GM21737 (cell line): ENCODE data around the gene PTPRM.

ENCODE experiments used
- ATAC-seq: cut with Tn5 transposase; IDR thresholded peaks from one replicate; pipeline ENCODE4 v1.9.1; 2021; ENCODE audit warnings: mild to moderate bottlenecking, moderate library complexity; ENCODE audit not compliant: unreplicated experiment

The PTPRM gene

DNA sequence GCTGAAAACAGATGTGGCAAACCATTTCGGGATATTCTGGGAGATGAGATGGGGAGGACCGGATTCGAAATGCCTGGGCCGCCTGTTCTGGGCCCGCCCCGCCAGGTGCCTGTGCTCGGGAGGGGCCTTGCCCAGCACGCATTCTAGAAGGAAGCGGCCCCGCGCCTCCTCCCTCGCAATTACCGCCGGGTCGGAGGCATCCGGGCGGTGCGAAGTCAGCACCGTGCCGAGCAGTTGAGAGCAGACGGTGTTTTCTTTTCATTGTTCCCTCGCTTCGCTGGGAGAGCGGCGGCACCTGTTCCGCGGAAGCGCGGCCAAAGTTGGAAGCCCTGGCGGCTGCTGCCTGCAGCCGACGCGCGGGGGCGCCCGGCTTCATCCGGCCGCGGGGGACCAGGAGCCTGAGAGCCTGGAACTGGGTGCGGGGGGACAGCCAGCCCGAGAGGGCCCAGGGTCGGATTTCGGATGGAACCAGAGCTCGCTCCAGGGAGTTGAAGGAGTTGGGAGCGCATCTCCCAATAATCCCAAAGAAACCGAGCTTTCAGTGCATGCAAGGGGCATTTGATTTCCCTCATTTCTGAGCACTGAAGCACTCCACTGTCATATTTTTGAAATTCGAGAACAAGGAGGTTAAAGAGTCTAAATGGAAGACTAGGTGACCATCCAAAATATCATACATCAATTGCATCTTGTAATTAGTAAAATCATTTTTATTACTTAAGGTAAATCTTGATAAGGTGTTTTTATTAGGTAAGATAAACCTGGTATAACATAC is 800.3 kb downstream of the PTPRM start:
- no peak for ATAC-seq

DNA sequence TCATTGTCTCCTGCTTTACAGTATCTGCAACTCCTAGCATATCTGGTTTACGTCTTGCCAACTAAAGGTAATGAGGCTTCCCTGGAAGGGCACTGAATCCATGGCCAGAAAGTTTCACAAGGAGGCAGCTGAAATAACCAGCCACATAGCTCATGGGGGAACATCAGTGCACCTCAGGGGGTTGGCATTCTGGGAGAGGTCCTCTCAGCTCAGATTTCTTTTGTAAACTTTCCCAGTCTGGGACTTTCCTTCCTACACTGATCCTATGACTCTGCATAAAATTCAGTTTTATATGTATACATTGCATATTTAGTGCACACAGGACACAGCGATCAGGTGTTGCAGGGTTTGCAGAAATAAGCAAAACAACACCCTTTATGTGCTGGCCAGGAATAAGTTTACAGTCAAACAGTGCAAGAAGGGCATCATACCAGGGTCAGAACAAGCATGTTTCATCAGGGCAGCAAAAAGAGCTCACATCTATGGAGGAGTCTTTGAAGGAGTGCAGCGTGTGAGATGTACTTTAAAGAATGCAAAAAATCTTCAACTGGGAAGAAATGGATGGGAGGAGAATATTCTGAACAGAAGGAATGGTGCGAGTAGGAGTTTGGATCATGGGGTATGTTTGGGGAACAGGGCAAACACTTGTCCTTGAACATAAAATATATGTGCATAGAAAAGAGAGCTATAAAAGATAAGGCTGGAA is 801.5 kb downstream of the PTPRM start:
- no peak for ATAC-seq

DNA sequence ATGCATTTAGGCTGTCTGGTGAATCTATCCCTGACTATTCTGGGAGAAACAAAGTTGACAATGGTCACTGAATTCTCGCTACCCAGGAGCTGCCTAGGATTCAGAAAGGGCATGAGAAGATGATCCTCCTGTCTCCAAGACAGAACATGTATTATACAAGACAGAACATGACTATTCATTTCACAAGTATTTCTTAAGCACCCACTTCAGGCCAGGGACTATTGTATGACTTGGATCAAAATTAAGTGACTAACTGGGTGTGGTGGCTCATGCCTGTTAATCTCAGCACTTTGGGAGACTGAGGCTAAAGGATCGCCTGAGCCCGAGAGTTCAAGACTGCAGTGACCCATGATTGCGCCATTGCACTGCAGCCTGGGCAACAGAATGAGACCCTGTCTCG is 806.4 kb downstream of the PTPRM start:
- no peak for ATAC-seq

DNA sequence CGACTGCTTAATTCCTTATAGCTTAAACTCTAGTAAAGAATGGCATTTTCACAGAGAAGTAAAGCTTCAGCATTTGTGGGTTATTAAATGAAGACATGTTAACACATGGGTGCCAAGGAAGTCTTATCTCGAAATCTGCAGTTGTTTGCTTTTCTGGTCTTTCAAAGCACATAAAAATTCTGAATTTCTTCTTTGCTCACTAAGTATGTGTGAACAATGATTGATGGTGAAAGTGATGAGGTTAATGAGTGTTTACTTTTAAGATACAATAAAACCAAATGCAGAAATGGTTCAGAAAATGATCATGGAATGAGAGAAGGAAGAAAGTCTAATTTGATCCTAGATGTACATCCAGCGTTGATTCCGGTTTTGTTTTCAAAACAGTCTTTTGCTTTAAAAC is 807.6 kb downstream of the PTPRM start:
- no peak for ATAC-seq

DNA sequence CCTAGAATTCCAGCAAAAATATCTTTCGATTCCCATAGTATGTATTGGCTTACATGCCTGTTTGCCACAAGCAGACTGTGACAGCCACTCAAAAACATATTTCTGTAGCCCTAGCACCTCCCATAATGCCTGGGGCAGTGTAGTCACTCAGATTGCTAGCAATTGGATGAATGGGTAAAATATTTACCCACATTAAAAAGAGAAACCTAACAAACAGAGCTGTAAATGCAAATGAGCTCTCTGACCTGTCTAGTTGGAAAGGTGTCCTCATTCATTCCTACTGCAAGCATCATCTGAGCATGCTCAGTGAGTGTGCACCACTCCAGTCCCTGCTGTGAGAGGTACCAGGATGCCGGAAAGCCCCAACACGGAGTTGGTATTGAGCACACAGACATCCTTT is 808.1 kb downstream of the PTPRM start:
- no peak for ATAC-seq

DNA sequence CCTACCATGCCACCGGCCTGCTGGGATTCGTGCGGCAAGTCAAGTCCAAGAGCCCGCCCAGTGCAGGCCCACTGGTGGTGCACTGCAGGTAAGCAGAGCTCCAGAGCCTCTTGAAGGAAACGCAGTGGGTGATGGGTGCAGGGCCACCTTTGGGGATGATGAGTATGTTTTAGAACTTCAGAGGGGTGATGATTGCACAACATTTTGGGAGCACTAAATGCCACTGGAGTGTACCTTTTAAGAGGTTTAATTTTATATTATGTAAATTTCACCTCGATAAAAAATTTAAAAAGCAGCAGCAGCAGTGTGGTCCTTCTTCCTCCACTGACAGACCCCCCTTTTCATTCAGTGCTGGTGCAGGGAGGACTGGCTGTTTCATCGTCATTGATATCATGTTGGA is 809.0 kb downstream of the PTPRM start:
- ATAC-seq = no peak

DNA sequence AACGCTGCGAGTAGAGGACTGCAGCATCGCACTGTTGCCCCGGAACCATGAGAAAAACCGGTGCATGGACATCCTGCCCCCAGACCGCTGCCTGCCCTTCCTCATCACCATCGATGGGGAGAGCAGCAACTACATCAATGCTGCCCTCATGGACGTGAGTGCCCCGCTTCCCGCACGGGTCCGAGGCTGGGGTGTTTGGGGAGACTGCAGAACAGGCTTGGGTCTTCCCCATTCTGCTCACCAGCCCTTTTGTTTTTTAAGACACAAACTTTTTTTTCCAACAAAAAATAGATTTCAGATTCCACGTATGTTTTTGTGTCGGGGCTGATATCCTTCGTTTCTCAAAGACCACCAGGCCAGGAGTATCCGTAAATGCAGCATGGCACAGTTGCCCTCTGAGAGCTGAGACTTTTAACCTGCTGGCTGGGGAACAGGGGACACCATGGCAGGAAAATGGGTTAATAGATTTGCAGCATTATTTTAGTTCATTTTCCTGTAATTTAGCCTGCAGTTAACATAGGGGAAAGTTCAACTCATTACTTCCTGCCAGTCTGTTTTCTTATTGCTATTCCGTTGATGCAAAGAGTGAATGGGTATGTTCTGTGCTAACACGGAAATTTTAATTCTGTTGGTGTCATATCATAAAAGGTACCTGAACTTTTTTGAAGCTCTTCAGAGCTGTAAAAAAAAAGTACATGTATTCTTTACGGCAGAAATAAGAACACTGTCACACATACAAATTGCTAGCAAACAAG is 812.2 kb downstream of the PTPRM start:
- ATAC-seq = no peak

DNA sequence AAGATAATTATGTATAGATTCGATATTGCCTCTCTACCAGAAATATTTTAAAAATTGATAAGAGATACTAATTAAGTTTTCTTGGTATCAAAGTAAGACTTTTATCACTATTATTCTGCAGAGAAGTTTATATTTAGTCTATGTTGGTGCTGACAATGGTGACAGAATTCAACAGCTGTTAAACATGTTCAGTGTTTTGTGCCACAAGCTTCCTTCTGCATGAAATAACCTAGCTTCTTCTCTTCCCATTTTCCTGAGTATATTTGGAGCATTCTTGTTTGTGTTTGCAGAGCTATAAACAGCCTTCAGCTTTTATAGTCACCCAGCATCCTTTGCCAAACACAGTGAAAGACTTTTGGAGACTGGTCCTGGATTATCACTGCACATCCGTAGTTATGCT is 812.9 kb downstream of the PTPRM start:
- ATAC-seq = no peak

DNA sequence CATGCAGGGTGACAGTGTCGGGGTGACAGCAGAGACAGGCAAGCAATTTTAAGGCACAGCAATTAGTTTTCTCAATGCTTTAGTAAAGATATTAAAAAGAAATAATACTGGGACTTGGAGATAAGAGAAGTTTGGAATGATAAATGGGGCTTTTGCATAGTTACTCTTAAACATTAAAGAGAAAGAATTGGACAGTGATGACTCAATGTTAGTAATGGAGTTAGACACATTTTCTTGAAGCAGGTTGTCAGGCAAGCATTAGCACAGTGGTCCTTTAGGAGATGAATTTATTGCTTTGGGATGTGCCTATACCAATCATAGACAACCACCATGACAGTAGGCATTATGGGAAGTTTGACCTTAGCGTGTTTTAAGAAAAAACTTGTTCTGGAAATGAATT is 813.8 kb downstream of the PTPRM start:
- no peak for ATAC-seq

DNA sequence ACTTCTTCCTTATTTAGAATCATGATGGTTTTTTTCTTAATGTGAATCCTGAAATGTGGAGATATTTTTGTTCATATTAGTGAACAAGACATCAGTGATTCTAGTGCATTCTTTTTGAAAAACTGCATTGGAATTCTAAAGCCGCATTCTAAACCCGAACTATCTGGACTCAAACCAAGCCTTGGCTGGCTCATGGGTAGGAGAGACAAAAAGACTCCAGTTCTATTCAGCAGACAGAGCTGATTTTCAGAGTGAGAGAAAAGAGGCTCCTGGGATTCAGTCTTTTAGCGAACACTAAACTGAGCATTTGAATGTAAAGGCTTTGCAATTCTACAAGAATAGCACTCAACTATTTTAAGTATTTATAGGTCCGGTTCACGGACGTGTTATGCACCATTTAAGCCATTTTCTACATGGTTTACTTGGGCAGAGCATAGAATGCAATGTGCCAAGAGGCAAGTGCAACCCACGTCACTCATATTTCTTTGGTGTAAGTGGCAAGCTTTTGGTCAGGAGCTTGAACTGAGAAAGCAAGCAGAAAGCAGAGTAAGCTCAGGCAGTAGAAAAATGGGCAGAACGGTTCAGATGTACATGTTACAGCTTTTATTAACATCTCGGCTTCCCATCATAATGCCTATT is 814.8 kb downstream of the PTPRM start:
- no peak for ATAC-seq

DNA sequence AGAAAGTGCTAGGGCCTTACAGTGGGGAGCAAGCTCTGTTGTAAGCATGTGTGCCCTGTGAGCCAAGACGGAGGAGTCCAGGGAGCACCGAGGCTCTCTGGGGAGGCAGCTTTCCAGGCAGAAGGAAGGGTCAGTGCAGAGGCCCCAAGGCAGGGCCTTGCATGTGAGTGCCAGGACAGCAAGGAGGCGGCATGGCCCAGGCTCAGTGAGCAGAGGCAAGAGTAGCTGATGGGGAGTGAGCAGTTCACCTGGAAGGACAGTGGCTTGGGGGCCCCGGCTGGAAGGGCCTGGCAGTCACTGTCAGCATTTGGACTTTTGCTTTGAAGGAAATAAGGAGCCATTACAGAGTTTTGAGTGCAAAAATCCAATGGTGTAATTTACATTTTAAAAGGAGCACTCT is 818.3 kb downstream of the PTPRM start:
- ATAC-seq = no peak

DNA sequence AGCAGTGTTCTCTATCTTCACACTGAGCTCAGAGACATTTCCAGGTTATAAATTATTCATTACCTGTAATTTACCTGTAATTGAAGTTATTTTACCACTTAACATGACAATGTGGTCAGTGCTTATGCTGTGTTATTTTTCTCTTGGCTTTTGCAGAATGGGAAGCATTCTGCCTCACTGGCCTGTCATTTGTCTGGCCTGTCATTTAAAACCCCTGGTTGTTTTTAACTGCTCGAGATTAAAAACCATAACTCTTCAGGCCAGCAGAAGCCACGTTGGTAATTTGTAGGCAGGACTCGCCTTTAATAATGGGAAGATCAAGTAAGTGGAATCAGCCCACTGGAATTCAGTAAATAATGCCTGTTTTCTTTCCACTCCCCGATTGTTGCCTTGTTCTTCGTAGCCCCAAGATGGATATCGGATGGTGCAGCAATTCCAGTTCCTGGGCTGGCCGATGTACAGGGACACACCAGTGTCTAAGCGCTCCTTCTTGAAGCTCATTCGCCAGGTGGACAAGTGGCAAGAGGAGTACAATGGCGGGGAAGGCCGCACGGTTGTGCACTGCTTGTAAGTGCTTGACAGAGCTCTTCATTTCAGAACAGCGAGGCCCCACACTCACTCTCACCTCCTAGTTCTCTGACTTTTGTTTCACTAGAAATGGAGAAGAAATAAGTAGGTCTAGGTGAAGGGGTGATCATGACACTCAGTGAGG is 819.7 kb downstream of the PTPRM start:
- ATAC-seq = no peak

DNA sequence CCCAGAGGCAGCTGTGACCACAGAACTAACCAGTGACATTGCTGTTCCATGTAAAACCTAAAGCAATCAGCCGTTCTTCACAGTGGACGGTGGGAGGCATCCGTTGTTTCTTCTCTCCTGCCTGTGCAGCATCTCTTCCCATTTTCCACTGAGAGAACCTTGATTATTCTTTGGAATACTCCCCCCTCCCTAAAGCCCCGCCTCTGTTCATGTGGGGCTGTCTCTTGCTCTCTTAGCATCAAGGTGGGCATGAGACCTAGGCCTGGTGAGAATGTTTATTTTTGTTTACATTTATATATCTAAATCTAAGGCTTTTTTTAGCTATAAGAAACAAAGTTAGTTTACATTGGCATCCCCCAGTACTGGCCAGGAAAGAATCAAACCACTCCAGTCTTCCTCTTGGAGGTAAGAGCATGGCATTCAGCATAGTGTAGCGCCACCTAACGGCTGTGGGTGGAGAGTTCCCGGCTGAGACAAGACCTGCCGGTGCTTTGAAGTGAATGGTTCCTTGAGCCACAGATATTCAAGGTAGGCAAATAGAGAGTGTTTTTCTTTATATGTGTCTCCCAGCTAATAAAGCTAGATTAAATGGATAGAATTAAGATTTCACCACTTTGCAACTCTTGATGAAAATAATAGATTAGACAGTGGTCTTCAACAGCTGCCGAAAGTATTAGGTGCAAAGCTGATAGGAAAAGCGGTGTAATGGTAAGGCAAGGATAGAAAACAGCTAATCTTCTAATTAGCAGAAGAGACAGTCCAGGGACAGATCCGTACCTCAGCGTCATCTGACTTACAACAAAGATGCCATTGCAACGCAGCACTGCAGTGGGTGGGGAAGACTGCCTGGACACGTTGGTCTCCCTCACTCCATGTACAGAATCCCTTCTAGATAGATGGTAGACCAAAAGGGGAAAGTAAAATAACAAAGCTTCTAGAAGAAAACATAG is 822.5 kb downstream of the PTPRM start:
- no peak for ATAC-seq

DNA sequence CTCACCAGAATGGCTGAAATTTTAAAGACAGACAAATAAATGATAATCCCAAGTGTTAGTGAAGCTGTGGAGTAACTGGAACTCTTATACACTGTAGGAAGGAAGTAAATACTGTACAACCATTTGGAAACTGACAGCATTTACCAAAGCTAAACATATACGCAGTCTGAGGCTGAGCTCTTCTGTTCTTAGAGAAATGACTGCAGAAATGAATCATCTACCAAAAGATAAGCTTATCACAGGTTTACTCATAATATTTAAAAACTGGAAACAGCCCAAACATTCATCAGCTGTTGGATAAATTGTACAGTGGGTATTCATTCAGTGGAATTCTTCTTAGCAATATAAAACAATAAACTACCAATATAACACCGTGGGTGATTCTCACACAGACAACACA is 824.0 kb downstream of the PTPRM start:
- no peak for ATAC-seq

DNA sequence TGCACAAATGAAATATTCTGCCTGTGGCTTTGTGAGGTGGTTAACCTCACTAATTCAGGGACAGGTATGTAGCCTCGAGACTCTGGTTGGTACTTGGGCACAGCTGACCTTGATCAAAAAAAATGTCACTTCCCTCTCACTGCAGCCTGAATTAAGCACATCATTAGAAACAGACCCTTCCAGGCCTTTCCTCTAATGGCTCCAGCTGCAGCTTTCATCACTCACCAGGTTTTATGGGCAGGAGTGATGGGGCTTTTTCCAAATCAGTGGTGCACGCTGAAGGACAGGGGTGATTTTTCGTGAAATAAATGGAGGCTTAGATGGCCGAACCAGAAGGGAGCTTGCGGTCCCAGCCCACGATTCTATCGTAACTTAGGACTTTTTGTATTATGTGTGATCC is 829.1 kb downstream of the PTPRM start:
- no peak for ATAC-seq

DNA sequence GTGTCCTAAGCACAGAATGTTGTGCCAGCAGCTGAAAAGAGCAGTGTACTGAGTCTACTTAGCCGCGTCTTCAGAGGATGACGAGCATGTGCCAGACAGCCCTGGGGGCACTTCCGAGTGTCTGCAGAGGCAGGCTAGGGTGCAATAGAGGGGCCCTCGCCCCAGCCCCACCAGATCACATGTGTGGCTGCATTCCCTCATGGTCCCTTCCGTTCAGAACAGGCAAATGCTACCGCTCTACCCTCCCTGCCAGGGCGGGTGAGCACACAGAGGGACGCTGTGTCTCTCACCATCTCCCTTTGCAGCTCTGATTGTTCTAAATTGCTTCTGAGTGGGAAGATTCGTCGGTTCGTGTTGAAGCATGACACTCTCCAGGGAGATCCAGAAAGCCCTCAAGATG is 829.9 kb downstream of the PTPRM start:
- ATAC-seq = no peak

DNA sequence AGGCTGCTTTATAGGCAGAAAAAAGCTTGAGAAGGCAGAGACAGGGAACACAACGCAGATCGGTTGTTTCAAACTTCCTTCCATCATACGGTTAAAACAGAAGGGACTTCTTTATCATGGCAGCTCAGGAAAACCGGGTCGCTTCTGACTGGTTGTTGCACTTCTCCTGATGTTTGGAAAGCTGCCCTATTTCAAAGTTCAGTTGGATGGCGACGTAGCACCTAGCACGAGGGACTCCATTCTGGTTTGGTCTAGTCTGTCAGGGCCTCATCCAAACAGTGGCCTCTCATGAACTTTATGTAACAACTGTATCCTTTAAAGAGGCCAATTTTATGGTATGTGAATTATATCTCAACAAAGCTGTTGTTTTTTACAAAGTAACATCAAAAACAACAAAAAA is 832.0 kb downstream of the PTPRM start:
- no peak for ATAC-seq

DNA sequence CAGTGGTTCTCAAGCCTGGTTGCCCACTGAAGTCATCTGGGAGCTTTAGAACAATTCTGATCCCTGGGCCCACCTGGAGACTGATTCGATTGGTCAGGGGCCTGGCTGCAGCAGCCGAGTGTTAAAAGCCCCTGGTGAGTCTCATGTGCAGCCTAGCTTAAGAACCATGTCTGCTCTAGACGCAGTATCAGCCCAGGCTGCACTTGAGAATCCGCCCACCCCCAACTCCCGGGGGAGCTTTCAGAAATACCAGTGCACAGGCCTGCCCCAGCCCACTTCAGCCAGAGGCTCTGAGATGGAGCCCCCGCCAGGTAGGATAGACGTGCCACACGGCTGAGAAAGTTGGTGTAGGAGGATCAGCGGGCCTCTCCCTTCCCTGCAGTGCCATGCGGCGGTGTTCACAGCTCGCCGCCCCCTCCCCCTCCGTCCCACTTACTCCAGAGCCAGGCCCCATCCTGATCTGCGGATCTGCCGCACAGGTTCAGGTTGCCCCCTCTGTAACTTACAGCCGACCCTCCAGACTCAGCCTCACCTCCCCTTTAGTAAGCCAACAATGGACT is 833.2 kb downstream of the PTPRM start:
- ATAC-seq = no peak

DNA sequence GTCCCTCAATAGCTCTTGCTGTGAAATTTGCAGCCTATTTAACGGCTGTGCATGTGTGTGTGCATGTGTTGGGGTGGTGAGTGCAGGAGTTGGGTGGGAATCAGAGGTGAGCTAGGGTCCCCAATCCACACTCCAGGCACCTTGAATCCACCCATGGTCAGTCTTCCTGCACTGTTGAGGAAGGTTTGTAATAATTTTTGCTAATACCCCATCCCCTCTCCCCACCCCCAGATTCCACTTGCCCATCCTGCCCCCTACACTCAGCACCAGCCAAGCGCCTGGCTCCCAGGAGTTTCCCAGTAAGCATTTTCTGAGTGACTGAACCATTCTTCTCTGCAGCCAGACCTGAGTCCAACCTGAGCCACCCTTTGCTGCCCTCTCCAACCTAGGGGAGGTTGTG is 833.7 kb downstream of the PTPRM start:
- no peak for ATAC-seq
